ENCODE data around the gene MMP7.

MMP7 gene

GRCh38 chr11:102499931-102500330, 30.6 kb downstream of the MMP7 start:
- no peak overlapping the region for H3K27ac ChIP-seq
- no peaks in the 10 kb centered on the region for H3K27me3 ChIP-seq
- H4K20me1 ChIP-seq = no peaks in the 10 kb centered on the region
- H3K4me2 ChIP-seq = no peak overlapping the region
- H3K4me1 ChIP-seq = peaks cover 3% of the 10 kb centered on the region; the same call in 1 of the 2 replicates
- H3K9ac ChIP-seq = no peak overlapping the region
- no peak overlapping the region for H3K4me3 ChIP-seq
- TF ChIP-seq Cebpa-rat (IDR thresholded peaks at IDR 0.05) = no peak
- no peaks in the 10 kb centered on the region for H3K36me3 ChIP-seq
- H3K9me3 ChIP-seq = no peaks in the 10 kb centered on the region

- Histone ChIP-seq H3K9ac (no peak overlapping the region), H3K9me3 (no peaks in the 10 kb centered on the region), H3K27me3 (no peaks in the 10 kb centered on the region), H3K27ac (no peak overlapping the region), H3K4me3 (no peak overlapping the region), H3K4me2 (no peak overlapping the region), H4K20me1 (no peaks in the 10 kb centered on the region), H3K36me3 (no peaks in the 10 kb centered on the region), H3K4me1 (peaks cover 5% of the 10 kb centered on the region; the same call in 1 of the 2 replicates)
- no peak for TF ChIP-seq Cebpa-rat (IDR thresholded peaks at IDR 0.05)
These were observed 31.4 kb downstream of the MMP7 start for GRCh38 chr11:102499151-102499550.

DNA sequence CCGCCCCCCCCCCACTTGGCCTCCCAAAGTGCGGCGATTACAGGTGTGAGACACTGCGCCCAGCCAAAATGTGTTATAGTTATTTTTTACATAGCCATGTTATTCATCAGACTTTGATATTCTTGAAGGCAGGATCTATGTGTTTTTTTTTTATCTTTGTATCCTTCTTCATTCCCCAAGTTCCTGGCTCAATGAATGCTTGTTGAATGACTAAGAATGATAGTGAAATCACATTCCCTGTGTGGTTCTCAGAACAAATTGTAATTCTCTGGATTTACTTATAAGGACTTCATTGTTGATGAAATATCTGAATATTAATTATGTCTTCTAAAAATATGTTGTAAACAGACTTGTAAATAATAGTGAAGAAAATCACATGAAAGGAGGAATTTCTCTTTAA, 33.5 kb downstream of the MMP7 start:
- no peaks in the 10 kb centered on the region for H3K36me3 ChIP-seq
- no peak overlapping the region for H3K9ac ChIP-seq
- H3K27ac ChIP-seq = no peak overlapping the region
- H3K4me3 ChIP-seq = no peak overlapping the region
- H3K9me3 ChIP-seq = no peaks in the 10 kb centered on the region
- TF ChIP-seq Cebpa-rat (IDR thresholded peaks at IDR 0.05) = no peak
- H3K4me2 ChIP-seq = no peak overlapping the region
- H4K20me1 ChIP-seq = no peaks in the 10 kb centered on the region
- no peaks in the 10 kb centered on the region for H3K27me3 ChIP-seq
- peaks cover 15% of the 10 kb centered on the region for H3K4me1 ChIP-seq

GRCh38 chr11:102495161-102496042, 35.1 kb downstream of the MMP7 start:
- Histone ChIP-seq H3K27ac (no peak overlapping the region), H3K36me3 (no peaks in the 10 kb centered on the region), H3K4me2 (no peak overlapping the region; the same call in 1 of the 2 replicates), H3K4me3 (no peak overlapping the region), H3K9me3 (no peaks in the 10 kb centered on the region), H4K20me1 (no peaks in the 10 kb centered on the region), H3K4me1 (peaks cover 15% of the 10 kb centered on the region), H3K27me3 (no peaks in the 10 kb centered on the region), H3K9ac (no peak overlapping the region)
- no peak for TF ChIP-seq Cebpa-rat (IDR thresholded peaks at IDR 0.05)

GRCh38 chr11:102494216-102494615, 36.3 kb downstream of the MMP7 start:
- no peak overlapping the region for H3K4me3 ChIP-seq
- no peak overlapping the region for H3K27ac ChIP-seq
- H3K9me3 ChIP-seq = no peaks in the 10 kb centered on the region
- peaks cover 15% of the 10 kb centered on the region for H3K4me1 ChIP-seq
- H3K27me3 ChIP-seq = no peaks in the 10 kb centered on the region
- no peaks in the 10 kb centered on the region for H4K20me1 ChIP-seq
- no peak overlapping the region for H3K4me2 ChIP-seq
- no peak overlapping the region for H3K9ac ChIP-seq
- H3K36me3 ChIP-seq = no peaks in the 10 kb centered on the region
- TF ChIP-seq Cebpa-rat (IDR thresholded peaks at IDR 0.05) = no peak

- no peaks in the 10 kb centered on the region for H4K20me1 ChIP-seq
- peaks cover 15% of the 10 kb centered on the region for H3K4me1 ChIP-seq
- no peak overlapping the region for H3K4me3 ChIP-seq
- no peaks in the 10 kb centered on the region for H3K27me3 ChIP-seq
- H3K36me3 ChIP-seq = no peaks in the 10 kb centered on the region
- no peak overlapping the region for H3K27ac ChIP-seq
- no peak for TF ChIP-seq Cebpa-rat (IDR thresholded peaks at IDR 0.05)
- no peak overlapping the region for H3K4me2 ChIP-seq
- no peaks in the 10 kb centered on the region for H3K9me3 ChIP-seq
- no peak overlapping the region for H3K9ac ChIP-seq
These were observed 37.0 kb downstream of the MMP7 start for GRCh38 chr11:102493524-102493923.

DNA sequence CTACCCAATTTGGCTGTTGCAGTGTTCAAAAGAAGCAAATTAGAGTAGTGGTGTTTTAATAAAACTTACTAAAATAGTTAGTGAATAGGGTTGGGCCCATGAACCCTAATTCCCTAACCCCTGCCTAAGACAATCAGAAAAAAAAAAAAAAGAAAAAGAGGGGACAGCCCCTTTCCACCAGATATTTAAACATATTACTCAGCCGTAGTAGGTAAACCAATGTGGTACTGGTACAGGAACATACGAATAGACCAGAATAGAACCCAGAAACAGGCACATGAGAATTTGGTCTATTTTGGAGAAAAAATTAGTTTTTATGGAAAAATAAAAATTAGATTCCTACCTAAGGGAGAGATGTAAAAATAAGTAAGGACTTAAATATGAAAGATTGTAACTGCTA, 38.6 kb downstream of the MMP7 start:
- TF ChIP-seq Cebpa-rat (IDR thresholded peaks at IDR 0.05) = no peak
- no peaks in the 10 kb centered on the region for H4K20me1 ChIP-seq
- no peak overlapping the region for H3K4me3 ChIP-seq
- H3K9ac ChIP-seq = no peak overlapping the region
- H3K27ac ChIP-seq = no peak overlapping the region
- no peak overlapping the region for H3K4me2 ChIP-seq
- H3K36me3 ChIP-seq = no peaks in the 10 kb centered on the region
- peaks cover 15% of the 10 kb centered on the region for H3K4me1 ChIP-seq
- no peaks in the 10 kb centered on the region for H3K9me3 ChIP-seq
- no peaks in the 10 kb centered on the region for H3K27me3 ChIP-seq

GRCh38 chr11:102489186-102490145, 41.1 kb downstream of the MMP7 start:
- TF ChIP-seq Cebpa-rat (IDR thresholded peaks at IDR 0.05) = no peak
- no peak overlapping the region for H3K9ac ChIP-seq
- H3K4me1 ChIP-seq = peaks cover 10% of the 10 kb centered on the region
- no peak overlapping the region for H3K27ac ChIP-seq
- H3K4me2 ChIP-seq = no peak overlapping the region
- no peaks in the 10 kb centered on the region for H3K27me3 ChIP-seq
- H3K4me3 ChIP-seq = no peak overlapping the region
- no peaks in the 10 kb centered on the region for H3K9me3 ChIP-seq
- no peaks in the 10 kb centered on the region for H4K20me1 ChIP-seq
- no peaks in the 10 kb centered on the region for H3K36me3 ChIP-seq

GRCh38 chr11:102488208-102488607, 42.3 kb downstream of the MMP7 start:
- H3K4me2 ChIP-seq = no peak overlapping the region
- TF ChIP-seq Cebpa-rat (IDR thresholded peaks at IDR 0.05) = no peak
- no peak overlapping the region for H3K4me3 ChIP-seq
- H3K4me1 ChIP-seq = peaks cover 10% of the 10 kb centered on the region
- no peaks in the 10 kb centered on the region for H3K27me3 ChIP-seq
- H3K27ac ChIP-seq = no peak overlapping the region
- no peak overlapping the region for H3K9ac ChIP-seq
- no peaks in the 10 kb centered on the region for H3K36me3 ChIP-seq
- no peaks in the 10 kb centered on the region for H4K20me1 ChIP-seq
- H3K9me3 ChIP-seq = no peaks in the 10 kb centered on the region

DNA sequence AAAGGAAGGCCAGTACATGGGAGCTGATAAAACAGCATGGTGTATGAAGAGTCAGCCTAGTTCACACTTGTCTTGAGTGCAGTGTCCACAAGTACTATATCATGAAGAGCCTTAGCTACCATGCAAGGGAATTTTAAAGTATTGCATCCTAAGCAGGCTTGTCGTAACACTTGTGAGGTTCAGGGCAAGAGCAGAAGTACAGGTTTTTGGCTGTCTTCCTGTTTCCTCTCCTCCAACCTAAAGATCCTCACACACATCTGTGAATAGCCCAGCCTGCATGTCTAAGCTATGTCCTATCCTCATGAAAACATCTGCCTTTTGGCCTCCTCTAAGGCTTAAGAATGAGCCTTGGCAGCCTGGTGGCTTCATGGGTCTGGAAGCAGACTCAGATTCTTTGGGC, 43.3 kb downstream of the MMP7 start:
- H3K36me3 ChIP-seq = no peaks in the 10 kb centered on the region
- no peak overlapping the region for H3K4me3 ChIP-seq
- no peak overlapping the region for H3K4me2 ChIP-seq
- H4K20me1 ChIP-seq = no peaks in the 10 kb centered on the region
- H3K9me3 ChIP-seq = no peaks in the 10 kb centered on the region
- TF ChIP-seq Cebpa-rat (IDR thresholded peaks at IDR 0.05) = no peak
- H3K27me3 ChIP-seq = no peaks in the 10 kb centered on the region
- H3K9ac ChIP-seq = no peak overlapping the region
- no peaks in the 10 kb centered on the region for H3K4me1 ChIP-seq
- no peak overlapping the region for H3K27ac ChIP-seq
